ENCODE data around the gene BHLHE40.
A peak's percentile ranks its signal among the peaks of the same experiment; 100 is the strongest.

The BHLHE40 gene

DNA sequence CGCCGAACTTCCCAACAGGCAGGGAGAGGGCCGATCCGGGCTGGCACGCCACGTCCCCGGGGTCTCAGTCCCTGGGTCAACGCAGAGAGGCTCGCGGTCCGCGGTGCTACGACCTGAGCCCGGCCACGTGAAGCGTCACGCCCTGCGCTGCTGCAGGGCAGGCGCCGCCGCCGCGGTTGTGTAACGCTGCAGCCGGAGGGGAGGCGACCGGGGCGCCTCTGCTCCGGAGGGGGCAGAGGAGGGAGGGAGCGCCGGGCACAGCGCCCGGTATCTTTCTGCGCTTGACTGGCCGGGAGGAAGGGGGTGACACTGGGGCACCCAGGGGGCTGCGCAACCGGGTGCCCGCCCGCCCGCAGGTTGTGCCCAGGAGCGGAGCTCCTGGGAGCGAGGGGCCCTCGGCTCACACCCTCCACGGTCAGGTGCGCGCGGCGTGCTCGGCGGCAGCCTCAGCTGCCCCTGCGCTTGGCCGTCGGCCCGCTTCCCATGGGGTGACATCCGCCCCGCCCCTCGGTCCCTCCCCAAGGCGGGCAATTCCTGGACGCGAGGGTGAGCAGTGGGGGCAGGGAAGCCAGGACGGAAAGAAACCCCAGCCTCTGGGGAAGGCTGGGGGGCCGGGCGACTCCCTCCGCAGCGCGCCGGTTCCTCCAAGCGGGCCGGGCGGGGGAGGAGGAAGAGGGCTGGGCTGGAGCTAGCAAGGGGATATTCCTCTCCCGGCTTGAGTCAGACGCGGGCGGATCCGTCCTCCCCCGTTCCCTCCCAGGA is 852 bp upstream of the BHLHE40 start:
- Histone ChIP-seq H3K36me3 (ENCODE audit: insufficient read depth, low read length) (peaks cover 13% of the 10 kb centered on the region), H3K27ac (ENCODE audit: low read depth, low read length) (peak overlapping the region; percentile 100), H3K9me3 (ENCODE audit: low read length) (no peaks in the 10 kb centered on the region), H3K27me3 (ENCODE audit: control insufficient read depth in 1 of 2, insufficient read depth in 2 of 2, low read length in 2 of 2) (no peaks in the 10 kb centered on the region), H3K4me1 (ENCODE audit: insufficient read depth, low read length) (peaks cover 24% of the 10 kb centered on the region), H3K4me3 (ENCODE audit: low read depth in 1 of 2, low read length in 2 of 2) (peak overlapping the region; percentile 70 to 81), H3K9ac (ENCODE audit: low read length) (peak overlapping the region; percentile 95)

- H3K27ac ChIP-seq (ENCODE audit: low read depth, low read length) = peak overlapping the region; percentile 100
- peak overlapping the region; percentile 70 to 95 for H3K4me3 ChIP-seq (ENCODE audit: low read depth in 1 of 2, low read length in 2 of 2)
- no peaks in the 10 kb centered on the region for H3K9me3 ChIP-seq (ENCODE audit: low read length)
Observed at GRCh38 chr3:4978966-4979427, 240 bp upstream of the BHLHE40 start.

DNA sequence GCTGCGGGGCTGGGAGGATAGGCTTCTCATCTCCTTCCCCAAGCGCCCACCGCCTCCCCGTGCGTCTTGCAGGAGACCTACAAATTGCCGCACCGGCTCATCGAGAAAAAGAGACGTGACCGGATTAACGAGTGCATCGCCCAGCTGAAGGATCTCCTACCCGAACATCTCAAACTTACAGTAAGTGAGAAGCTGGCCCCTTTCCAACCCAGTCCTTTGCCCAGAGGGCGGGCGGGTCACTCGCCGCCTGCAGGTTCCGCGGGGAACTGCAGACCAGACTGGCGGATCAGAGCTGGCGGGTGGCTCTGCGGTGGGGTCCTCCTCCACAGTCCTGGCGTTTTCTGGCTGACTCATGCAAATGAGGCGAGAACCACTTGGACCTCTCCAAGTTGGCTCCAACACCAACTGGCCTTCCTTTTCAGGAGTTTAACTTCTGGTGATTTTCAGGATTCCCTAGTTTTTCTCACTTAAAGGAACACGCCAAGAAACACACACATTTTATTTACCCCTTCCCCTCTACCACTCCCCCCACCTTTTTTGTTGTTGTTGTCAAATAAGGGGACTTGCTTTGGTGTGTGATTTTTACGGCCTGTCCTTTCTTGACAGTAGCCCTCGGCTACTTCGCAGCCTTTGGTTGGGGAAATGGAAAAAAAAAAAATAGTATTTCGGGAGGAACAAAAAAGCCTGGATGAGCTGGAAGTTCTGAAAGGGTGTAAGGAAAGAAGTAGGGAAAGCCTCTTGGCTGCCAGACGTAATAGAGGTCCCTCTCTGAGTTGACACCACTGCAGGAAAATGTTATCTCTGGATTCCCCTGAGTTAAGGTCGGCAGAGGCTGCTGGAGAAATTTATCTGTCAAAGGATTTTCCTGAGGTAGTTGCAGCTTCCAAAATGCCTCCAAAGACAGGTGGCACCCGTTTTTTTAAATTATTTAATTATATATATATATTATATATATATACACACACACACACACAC is 1.3 kb downstream of the BHLHE40 start:
- peaks cover 32% of the 10 kb centered on the region for H3K4me1 ChIP-seq (ENCODE audit: insufficient read depth, low read length)
- H3K4me3 ChIP-seq (ENCODE audit: low read depth in 1 of 2, low read length in 2 of 2) = peak overlapping the region; percentile 77 to 95
- no peaks in the 10 kb centered on the region for H3K27me3 ChIP-seq (ENCODE audit: control insufficient read depth in 1 of 2, insufficient read depth in 2 of 2, low read length in 2 of 2)
- peak overlapping the region; percentile 67 for H3K27ac ChIP-seq (ENCODE audit: low read depth, low read length)
- peaks cover 18% of the 10 kb centered on the region for H3K36me3 ChIP-seq (ENCODE audit: insufficient read depth, low read length)
- no peaks in the 10 kb centered on the region for H3K9me3 ChIP-seq (ENCODE audit: low read length)
- H3K9ac ChIP-seq (ENCODE audit: low read length) = peak overlapping the region; percentile 97

More at GRCh38 chr3:4978966-4979427, 240 bp upstream of the BHLHE40 start:
- Histone ChIP-seq H3K4me1 (ENCODE audit: insufficient read depth, low read length) (peaks cover 27% of the 10 kb centered on the region), H3K9ac (ENCODE audit: low read length) (peak overlapping the region; percentile 95), H3K27me3 (ENCODE audit: control insufficient read depth in 1 of 2, insufficient read depth in 2 of 2, low read length in 2 of 2) (no peaks in the 10 kb centered on the region), H3K36me3 (ENCODE audit: insufficient read depth, low read length) (peaks cover 18% of the 10 kb centered on the region)

DNA sequence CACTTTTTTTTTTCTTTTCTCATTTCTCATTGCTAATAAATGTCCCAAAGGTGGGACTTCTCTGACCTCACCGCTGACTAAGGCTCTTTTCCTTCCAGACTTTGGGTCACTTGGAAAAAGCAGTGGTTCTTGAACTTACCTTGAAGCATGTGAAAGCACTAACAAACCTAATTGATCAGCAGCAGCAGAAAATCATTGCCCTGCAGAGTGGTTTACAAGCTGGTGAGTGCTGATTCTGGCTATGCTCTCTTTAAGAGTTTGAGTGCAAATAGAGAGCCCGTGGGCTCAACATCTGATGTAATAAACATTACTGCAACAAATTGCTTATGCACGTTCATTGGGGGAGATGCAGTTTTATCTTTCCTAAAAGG is 2.0 kb downstream of the BHLHE40 start:
- peak overlapping the region; percentile 37 for H3K9ac ChIP-seq (ENCODE audit: low read length)
- H3K36me3 ChIP-seq (ENCODE audit: insufficient read depth, low read length) = peaks cover 18% of the 10 kb centered on the region
- peaks cover 39% of the 10 kb centered on the region for H3K4me1 ChIP-seq (ENCODE audit: insufficient read depth, low read length)
- peak overlapping the region; percentile 87 for H3K27ac ChIP-seq (ENCODE audit: low read depth, low read length)
- H3K9me3 ChIP-seq (ENCODE audit: low read length) = no peaks in the 10 kb centered on the region
- no peaks in the 10 kb centered on the region for H3K27me3 ChIP-seq (ENCODE audit: control insufficient read depth in 1 of 2, insufficient read depth in 2 of 2, low read length in 2 of 2)
- peak overlapping the region; percentile 31 to 56 for H3K4me3 ChIP-seq (ENCODE audit: low read depth in 1 of 2, low read length in 2 of 2)

DNA sequence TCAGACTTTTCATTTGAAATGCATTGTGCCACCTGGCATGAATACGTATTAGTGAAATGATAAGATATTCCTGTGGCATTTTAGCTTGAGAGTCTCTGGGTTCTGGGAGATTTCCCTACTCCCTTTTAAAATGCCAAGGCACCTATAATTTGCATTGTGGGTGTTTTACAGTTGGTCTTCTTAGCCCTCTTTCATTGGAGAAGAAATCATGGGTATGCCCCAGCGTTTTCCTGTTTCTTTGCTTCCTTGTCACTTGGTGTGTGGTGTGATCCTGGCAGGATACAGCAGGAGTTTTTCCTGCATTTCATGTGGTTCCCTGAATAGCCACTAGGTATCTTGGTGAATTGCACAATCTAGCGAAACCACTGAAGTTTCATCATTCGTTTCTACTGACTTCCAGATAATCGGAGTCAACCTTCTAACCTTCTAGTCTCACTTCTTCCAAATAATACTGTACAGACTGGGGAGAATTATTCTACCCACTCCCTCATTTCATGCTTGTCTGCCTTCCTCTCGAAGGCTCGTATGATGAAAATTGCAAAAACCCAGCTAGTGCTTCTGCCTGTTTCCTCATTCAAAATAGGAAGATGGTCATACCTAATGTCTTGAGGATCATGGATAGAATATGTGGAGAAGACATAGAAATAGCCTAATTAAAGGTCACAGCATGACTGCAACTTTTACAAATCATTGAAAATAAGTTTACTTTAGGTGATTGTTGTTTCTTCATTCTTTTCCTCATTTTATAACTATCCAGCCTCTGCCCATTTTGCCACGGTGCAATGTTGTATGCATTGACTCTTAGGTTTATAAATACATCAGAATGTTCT is 2.6 kb downstream of the BHLHE40 start:
- Histone ChIP-seq H3K9ac (ENCODE audit: low read length) (peak overlapping the region; percentile 37), H3K4me3 (ENCODE audit: low read depth in 1 of 2, low read length in 2 of 2) (peak overlapping the region; percentile 31 to 56), H3K4me1 (ENCODE audit: insufficient read depth, low read length) (peaks cover 40% of the 10 kb centered on the region), H3K27ac (ENCODE audit: low read depth, low read length) (peak overlapping the region; percentile 87), H3K36me3 (ENCODE audit: insufficient read depth, low read length) (peaks cover 18% of the 10 kb centered on the region), H3K9me3 (ENCODE audit: low read length) (no peaks in the 10 kb centered on the region), H3K27me3 (ENCODE audit: control insufficient read depth in 1 of 2, insufficient read depth in 2 of 2, low read length in 2 of 2) (no peaks in the 10 kb centered on the region)

DNA sequence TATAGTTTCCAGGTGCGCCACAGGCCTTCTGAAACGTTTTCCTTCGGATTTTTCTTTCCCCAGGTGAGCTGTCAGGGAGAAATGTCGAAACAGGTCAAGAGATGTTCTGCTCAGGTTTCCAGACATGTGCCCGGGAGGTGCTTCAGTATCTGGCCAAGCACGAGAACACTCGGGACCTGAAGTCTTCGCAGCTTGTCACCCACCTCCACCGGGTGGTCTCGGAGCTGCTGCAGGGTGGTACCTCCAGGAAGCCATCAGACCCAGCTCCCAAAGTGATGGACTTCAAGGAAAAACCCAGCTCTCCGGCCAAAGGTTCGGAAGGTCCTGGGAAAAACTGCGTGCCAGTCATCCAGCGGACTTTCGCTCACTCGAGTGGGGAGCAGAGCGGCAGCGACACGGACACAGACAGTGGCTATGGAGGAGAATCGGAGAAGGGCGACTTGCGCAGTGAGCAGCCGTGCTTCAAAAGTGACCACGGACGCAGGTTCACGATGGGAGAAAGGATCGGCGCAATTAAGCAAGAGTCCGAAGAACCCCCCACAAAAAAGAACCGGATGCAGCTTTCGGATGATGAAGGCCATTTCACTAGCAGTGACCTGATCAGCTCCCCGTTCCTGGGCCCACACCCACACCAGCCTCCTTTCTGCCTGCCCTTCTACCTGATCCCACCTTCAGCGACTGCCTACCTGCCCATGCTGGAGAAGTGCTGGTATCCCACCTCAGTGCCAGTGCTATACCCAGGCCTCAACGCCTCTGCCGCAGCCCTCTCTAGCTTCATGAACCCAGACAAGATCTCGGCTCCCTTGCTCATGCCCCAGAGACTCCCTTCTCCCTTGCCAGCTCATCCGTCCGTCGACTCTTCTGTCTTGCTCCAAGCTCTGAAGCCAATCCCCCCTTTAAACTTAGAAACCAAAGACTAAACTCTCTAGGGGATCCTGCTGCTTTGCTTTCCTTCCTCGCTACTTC is 3.8 kb downstream of the BHLHE40 start:
- Histone ChIP-seq H3K4me3 (ENCODE audit: low read depth in 1 of 2, low read length in 2 of 2) (peak overlapping the region; percentile 16 to 56), H3K36me3 (ENCODE audit: insufficient read depth, low read length) (peaks cover 18% of the 10 kb centered on the region), H3K9ac (ENCODE audit: low read length) (peak overlapping the region; percentile 46)

GRCh38 chr3:4983739-4984510 is 4.7 kb downstream of the BHLHE40 start:
- peaks cover 45% of the 10 kb centered on the region for H3K4me1 ChIP-seq (ENCODE audit: insufficient read depth, low read length)
- H3K27me3 ChIP-seq (ENCODE audit: control insufficient read depth in 1 of 2, insufficient read depth in 2 of 2, low read length in 2 of 2) = no peaks in the 10 kb centered on the region
- H3K36me3 ChIP-seq (ENCODE audit: insufficient read depth, low read length) = peaks cover 18% of the 10 kb centered on the region
- H3K9me3 ChIP-seq (ENCODE audit: low read length) = no peaks in the 10 kb centered on the region
- H3K9ac ChIP-seq (ENCODE audit: low read length) = peak overlapping the region; percentile 46
- H3K27ac ChIP-seq (ENCODE audit: low read depth, low read length) = peak overlapping the region; percentile 84
- peak overlapping the region; percentile 0 to 56 for H3K4me3 ChIP-seq (ENCODE audit: low read depth in 1 of 2, low read length in 2 of 2)

More for the DNA sequence above, 3.8 kb downstream of the BHLHE40 start:
- Histone ChIP-seq H3K4me1 (ENCODE audit: insufficient read depth, low read length) (peaks cover 40% of the 10 kb centered on the region), H3K9me3 (ENCODE audit: low read length) (no peaks in the 10 kb centered on the region), H3K27me3 (ENCODE audit: control insufficient read depth in 1 of 2, insufficient read depth in 2 of 2, low read length in 2 of 2) (no peaks in the 10 kb centered on the region), H3K27ac (ENCODE audit: low read depth, low read length) (peak overlapping the region; percentile 87)

GRCh38 chr3:4984511-4984864 is 5.3 kb downstream of the BHLHE40 start:
- H3K4me1 ChIP-seq (ENCODE audit: insufficient read depth, low read length) = peaks cover 51% of the 10 kb centered on the region
- peak overlapping the region; percentile 46 for H3K9ac ChIP-seq (ENCODE audit: low read length)
- peaks cover 18% of the 10 kb centered on the region for H3K36me3 ChIP-seq (ENCODE audit: insufficient read depth, low read length)
- no peaks in the 10 kb centered on the region for H3K27me3 ChIP-seq (ENCODE audit: control insufficient read depth in 1 of 2, insufficient read depth in 2 of 2, low read length in 2 of 2)
- peak overlapping the region in 1 of 2 donors; percentile 56 for H3K4me3 ChIP-seq (ENCODE audit: low read depth in 1 of 2, low read length in 2 of 2)
- no peaks in the 10 kb centered on the region for H3K9me3 ChIP-seq (ENCODE audit: low read length)
- H3K27ac ChIP-seq (ENCODE audit: low read depth, low read length) = peak overlapping the region; percentile 84

- Histone ChIP-seq H3K4me1 (ENCODE audit: insufficient read depth, low read length) (peaks cover 52% of the 10 kb centered on the region), H3K27me3 (ENCODE audit: control insufficient read depth in 1 of 2, insufficient read depth in 2 of 2, low read length in 2 of 2) (no peaks in the 10 kb centered on the region), H3K9ac (ENCODE audit: low read length) (peak overlapping the region; percentile 25), H3K27ac (ENCODE audit: low read depth, low read length) (peak overlapping the region; percentile 94), H3K36me3 (ENCODE audit: insufficient read depth, low read length) (peaks cover 18% of the 10 kb centered on the region), H3K4me3 (ENCODE audit: low read depth in 1 of 2, low read length in 2 of 2) (peak overlapping the region in 1 of 2 donors; percentile 34), H3K9me3 (ENCODE audit: low read length) (no peaks in the 10 kb centered on the region)
Observed at GRCh38 chr3:4985330-4986174, 6.3 kb downstream of the BHLHE40 start.
